Keratinocyte (primary cell): ENCODE results near the gene SMARCA4. TPM values are rescaled to one million over a fixed set of nuclear protein-coding genes. Genes with fewer than 3 reads are reported as not detected.

Experiments used
- DNase-seq: peaks from one replicate; pipeline ENCODE4 v3.0.0-alpha.2; 2011; ENCODE audit warnings: low read depth, missing footprints, low spot score
- FAIRE-seq: peaks from 2 replicates; lab custom pipeline; 2011; peaks lifted over from hg19 to GRCh38; lab: Jason Lieb, UNC
- H2AFZ ChIP-seq: 2 replicates; pipeline ENCODE4 v1.6.0; 2012; ENCODE audit warnings: low read length, control low read depth, inconsistent platforms; ENCODE audit not compliant: control insufficient read depth
- H3K27ac ChIP-seq: 2 replicates; pipeline ENCODE4 v1.5.1; 2011; ENCODE audit warnings: low read length; ENCODE audit not compliant: control insufficient read depth, insufficient read depth
- H3K27me3 ChIP-seq: 3 replicates; pipeline ENCODE4 v1.6.0; 2011; ENCODE audit warnings: low read length; ENCODE audit not compliant: control insufficient read depth, insufficient read depth; ENCODE audit errors: extremely low read depth
- H3K36me3 ChIP-seq, 2 experiments: 2 replicates in 1 of 2; 3 replicates in 1 of 2; pipeline ENCODE4 v1.5.1; 2011; ENCODE audit warnings: low read length in 2 of 2, mild to moderate bottlenecking in 1 of 2; ENCODE audit not compliant: control insufficient read depth in 2 of 2, insufficient read depth in 2 of 2; ENCODE audit errors: extremely low read depth in 1 of 2
- H3K4me1 ChIP-seq: 3 replicates; pipeline ENCODE4 v1.5.1; 2011; ENCODE audit warnings: low read length; ENCODE audit not compliant: control insufficient read depth, insufficient read depth; ENCODE audit errors: extremely low read depth
- H3K4me2 ChIP-seq: 3 replicates; pipeline ENCODE4 v1.6.0; 2011; ENCODE audit warnings: low read depth, low read length; ENCODE audit not compliant: control insufficient read depth, insufficient read depth; ENCODE audit errors: extremely low read depth
- H3K4me3 ChIP-seq, 3 experiments: fragments of 200-600 bp in 1 of 3; sonication (generic) in 1 of 3; 2 replicates in 2 of 3; 3 replicates in 1 of 3; pipeline ENCODE4 v1.5.1; 2011 to 2016; ENCODE audit warnings: low read length in 3 of 3, mild to moderate bottlenecking in 3 of 3, control low read depth in 2 of 3, inconsistent platforms in 1 of 3, low read depth in 1 of 3, mixed read lengths in 1 of 3, mixed run types in 1 of 3, moderate library complexity in 1 of 3; ENCODE audit not compliant: control insufficient read depth in 2 of 3, insufficient read depth in 2 of 3; ENCODE audit errors: extremely low read depth in 1 of 3
- H3K79me2 ChIP-seq: 2 replicates; pipeline ENCODE4 v1.6.0; 2012; ENCODE audit warnings: low read length; ENCODE audit not compliant: control insufficient read depth, insufficient read depth
- H3K9ac ChIP-seq: 3 replicates; pipeline ENCODE4 v1.6.0; 2011; ENCODE audit warnings: low read length; ENCODE audit not compliant: control insufficient read depth, insufficient read depth; ENCODE audit errors: extremely low read depth
- H3K9me1 ChIP-seq: 3 replicates; pipeline ENCODE4 v1.6.0; 2011; ENCODE audit warnings: low read length; ENCODE audit not compliant: control insufficient read depth, insufficient read depth; ENCODE audit errors: extremely low read depth
- H3K9me3 ChIP-seq: 2 replicates; pipeline ENCODE4 v1.5.1; 2012; ENCODE audit warnings: low read depth, low read length; ENCODE audit not compliant: control insufficient read depth
- H4K20me1 ChIP-seq: 3 replicates; pipeline ENCODE4 v1.6.0; 2011; ENCODE audit warnings: low read length; ENCODE audit not compliant: control insufficient read depth, insufficient read depth; ENCODE audit errors: extremely low read depth
- EZH2 ChIP-seq: IDR thresholded peaks from one replicate; pipeline ENCODE4 v1.6.1; 2012; ENCODE audit warnings: inconsistent platforms, mild to moderate bottlenecking, low read length, moderate library complexity
- dilution Hi-C: fragments of 300-500 bp; cut with MboI; formaldehyde crosslinking; loops from one replicate; pipeline ENCODE4 v1.7.0; 2020; ENCODE audit warnings: low sequenced_read_pairs; ENCODE audit not compliant: extremely low pct_ligation_motif_present
- polyA plus RNA-seq, 5 experiments: library from polyadenylated mRNA; depleted of rRNA in 3 of 5; stranded (reverse) in 3 of 5; stranded (forward) in 1 of 5; unstranded in 1 of 5; fragments of >200 nt; gene quantifications; 1 replicate in 1 of 5; 2 replicates in 3 of 5; 3 replicates in 1 of 5; pipeline versions ENCODE4 v1.2.1 to v1.2.3, GENCODE V29; 2011 to 2012; ENCODE audit warnings: missing spikeins in 2 of 5, low read depth in 1 of 5, low replicate concordance in 1 of 5
- TF ChIP-seq, protein P1 (sequence below), 3 experiments: IDR thresholded peaks in 1 of 3; conservative IDR thresholded peaks in 1 of 3; optimal IDR thresholded peaks in 1 of 3; 2 replicates in 2 of 3; 3 replicates in 1 of 3; pipeline versions ENCODE3 to v1.5.1; 2011; ENCODE audit warnings: low read length in 3 of 3, mild to moderate bottlenecking in 3 of 3, moderate library complexity in 2 of 3, control low read depth in 1 of 3, inconsistent platforms in 1 of 3; ENCODE audit not compliant: insufficient read depth in 2 of 3; ENCODE audit errors: extremely low read depth in 1 of 3

Gene SMARCA4
- polyA plus RNA-seq, 1 donor (not counting 4 experiments of a cell fraction or from before 2014, with no cell fraction given), result 33.1 TPM

- Histone ChIP-seq H3K9me1 (no peaks in the 10 kb centered on the region), H4K20me1 (no peaks in the 10 kb centered on the region), H3K79me2 (no peaks in the 10 kb centered on the region), H3K4me2 (no peak overlapping the region), H3K27me3 (no peaks in the 10 kb centered on the region), H3K36me3 (peaks cover 12 to 40% of the 10 kb centered on the region in 2 experiments), H3K4me1 (no peaks in the 10 kb centered on the region), H3K9me3 (no peaks in the 10 kb centered on the region), H3K9ac (no peak overlapping the region), H3K4me3 (no peak overlapping the region), H3K27ac (no peak overlapping the region), H2AFZ (no peak overlapping the region)
- no peak for FAIRE-seq
- DNase-seq, result no peak
- dilution Hi-C loops, result no loop called here
- TF ChIP-seq, protein P1, sequence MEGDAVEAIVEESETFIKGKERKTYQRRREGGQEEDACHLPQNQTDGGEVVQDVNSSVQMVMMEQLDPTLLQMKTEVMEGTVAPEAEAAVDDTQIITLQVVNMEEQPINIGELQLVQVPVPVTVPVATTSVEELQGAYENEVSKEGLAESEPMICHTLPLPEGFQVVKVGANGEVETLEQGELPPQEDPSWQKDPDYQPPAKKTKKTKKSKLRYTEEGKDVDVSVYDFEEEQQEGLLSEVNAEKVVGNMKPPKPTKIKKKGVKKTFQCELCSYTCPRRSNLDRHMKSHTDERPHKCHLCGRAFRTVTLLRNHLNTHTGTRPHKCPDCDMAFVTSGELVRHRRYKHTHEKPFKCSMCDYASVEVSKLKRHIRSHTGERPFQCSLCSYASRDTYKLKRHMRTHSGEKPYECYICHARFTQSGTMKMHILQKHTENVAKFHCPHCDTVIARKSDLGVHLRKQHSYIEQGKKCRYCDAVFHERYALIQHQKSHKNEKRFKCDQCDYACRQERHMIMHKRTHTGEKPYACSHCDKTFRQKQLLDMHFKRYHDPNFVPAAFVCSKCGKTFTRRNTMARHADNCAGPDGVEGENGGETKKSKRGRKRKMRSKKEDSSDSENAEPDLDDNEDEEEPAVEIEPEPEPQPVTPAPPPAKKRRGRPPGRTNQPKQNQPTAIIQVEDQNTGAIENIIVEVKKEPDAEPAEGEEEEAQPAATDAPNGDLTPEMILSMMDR (optimal IDR thresholded peaks at IDR 0.05 in 1 of 3, IDR thresholded peaks at IDR 0.05 in 1 of 3, conservative IDR thresholded peaks at IDR 0.05 in 1 of 3; ENCODE audit: extremely low read depth in 1 of 3, insufficient read depth in 2 of 3, low read length in 3 of 3), result no peak
- TF ChIP-seq EZH2, result no peak
These were observed 97.6 kb downstream of the SMARCA4 start for GRCh38 chr19:11058246-11059030.

GRCh38 chr19:11059511-11060358 is 98.9 kb downstream of the SMARCA4 start:
- no peak overlapping the region for H3K4me3 ChIP-seq
- no peaks in the 10 kb centered on the region for H3K9me1 ChIP-seq
- DNase-seq (no peak), FAIRE-seq (no peak)
- no peak overlapping the region for H3K4me2 ChIP-seq
- peaks cover 12 to 34% of the 10 kb centered on the region in 2 experiments for H3K36me3 ChIP-seq
- H3K4me1 ChIP-seq, result no peaks in the 10 kb centered on the region
- TF ChIP-seq, protein P1 (optimal IDR thresholded peaks at IDR 0.05 in 1 of 3, IDR thresholded peaks at IDR 0.05 in 1 of 3, conservative IDR thresholded peaks at IDR 0.05 in 1 of 3; ENCODE audit: extremely low read depth in 1 of 3, insufficient read depth in 2 of 3, low read length in 3 of 3), result no peak
- no peak for TF ChIP-seq EZH2
- H3K9me3 ChIP-seq, result no peaks in the 10 kb centered on the region
- H4K20me1 ChIP-seq, result no peaks in the 10 kb centered on the region
- no peak overlapping the region for H3K27ac ChIP-seq
- H2AFZ ChIP-seq, result no peak overlapping the region
- H3K79me2 ChIP-seq, result no peaks in the 10 kb centered on the region
- dilution Hi-C loops, result no loop called here
- no peak overlapping the region for H3K9ac ChIP-seq
- no peaks in the 10 kb centered on the region for H3K27me3 ChIP-seq
